OCI-LY1 (cell line): Measurements from ENCODE around the gene FILIP1L.

Source experiments
- H2AFZ ChIP-seq: fragments of 200-600 bp; sonication (generic), shearing (Covaris generic); 2 replicates; pipeline ENCODE4 v1.6.0; 2014; ENCODE audit warnings: antibody characterized with exemption, mild to moderate bottlenecking, low read length
- H3F3A ChIP-seq: fragments of 200-600 bp; sonication (generic), shearing (Covaris generic); 2 replicates; pipeline ENCODE4 v1.6.0; 2014; ENCODE audit warnings: mild to moderate bottlenecking, antibody characterized with exemption, low read length, moderate library complexity; ENCODE audit not compliant: insufficient read depth
- H3K27ac ChIP-seq: fragments of 200-600 bp; sonication (generic); 2 replicates; pipeline ENCODE4 v1.5.1; 2014; ENCODE audit warnings: low read length, mixed run types, mild to moderate bottlenecking, low read depth; ENCODE audit not compliant: poor library complexity, severe bottlenecking
- H3K27me3 ChIP-seq: fragments of 200-600 bp; sonication (generic); 2 replicates; pipeline ENCODE4 v1.6.0; 2014; ENCODE audit warnings: antibody characterized with exemption, mild to moderate bottlenecking, low read length, moderate library complexity; ENCODE audit not compliant: insufficient read depth
- H3K36me3 ChIP-seq: fragments of 200-600 bp; sonication (generic); 2 replicates; pipeline ENCODE4 v1.6.1; 2014; ENCODE audit warnings: mild to moderate bottlenecking, antibody characterized with exemption, low read length, moderate library complexity, mixed read lengths; ENCODE audit not compliant: insufficient read depth
- H3K4me1 ChIP-seq: fragments of 200-600 bp; sonication (generic); 2 replicates; pipeline ENCODE4 v1.5.1; 2014; ENCODE audit warnings: mild to moderate bottlenecking, low read length, moderate library complexity; ENCODE audit not compliant: insufficient read depth, severe bottlenecking
- H3K4me2 ChIP-seq: fragments of 200-600 bp; sonication (generic), shearing (Covaris generic); 2 replicates; pipeline ENCODE4 v1.6.1; 2014; ENCODE audit warnings: low read length
- H3K4me3 ChIP-seq: fragments of 200-600 bp; sonication (generic); 2 replicates; pipeline ENCODE4 v1.5.1; 2014; ENCODE audit warnings: low read length, low read depth, mild to moderate bottlenecking, mixed read lengths; ENCODE audit not compliant: poor library complexity, severe bottlenecking
- H3K79me2 ChIP-seq: fragments of 200-600 bp; shearing (Covaris generic); 2 replicates; pipeline ENCODE4 v1.6.1; 2016; ENCODE audit warnings: mixed run types, low read length, mixed read lengths; ENCODE audit not compliant: insufficient read depth
- H3K9ac ChIP-seq: fragments of 200-600 bp; sonication (generic), shearing (Covaris generic); 2 replicates; pipeline ENCODE4 v1.6.1; 2014; ENCODE audit warnings: mild to moderate bottlenecking, low read length, mixed read lengths
- H3K9me2 ChIP-seq: fragments of 200-600 bp; sonication (generic), shearing (Covaris generic); 2 replicates; pipeline ENCODE4 v1.6.1; 2014; ENCODE audit warnings: low read depth, mild to moderate bottlenecking, low read length, mixed read lengths
- H3K9me3 ChIP-seq: fragments of 200-600 bp; shearing (Covaris generic); 2 replicates; pipeline ENCODE4 v1.6.1; 2014; ENCODE audit warnings: low read length, mixed read lengths
- H4K20me1 ChIP-seq: fragments of 200-600 bp; sonication (generic), shearing (Covaris generic); 2 replicates; pipeline ENCODE4 v1.6.0; 2016; ENCODE audit warnings: mild to moderate bottlenecking, low read length; ENCODE audit not compliant: insufficient read depth
- EZH2 ChIP-seq: fragments of 200-600 bp; sonication (generic), shearing (Covaris generic); IDR thresholded peaks from 2 replicates; pipeline ENCODE4 v1.8.0; 2017; ENCODE audit warnings: borderline replicate concordance, mixed run types, mild to moderate bottlenecking, antibody characterized with exemption, low read length, moderate library complexity, mixed read lengths
- TF ChIP-seq, protein P1 (sequence below): fragments of 200-600 bp; sonication (generic), shearing (Covaris generic); IDR thresholded peaks from 2 replicates; pipeline ENCODE4 v1.5.1; 2017; ENCODE audit warnings: mild to moderate bottlenecking, antibody characterized with exemption, low read length, moderate library complexity, mixed read lengths

Gene FILIP1L

GRCh38 chr3:99970198-99970597, 144.1 kb downstream of the FILIP1L start:
- Histone ChIP-seq H3K27me3 (no peaks in the 10 kb centered on the region), H3K27ac (no peak overlapping the region), H3K36me3 (no peaks in the 10 kb centered on the region)

GRCh38 chr3:99969136-99969535, 145.2 kb downstream of the FILIP1L start:
- Histone ChIP-seq H3K36me3 (no peaks in the 10 kb centered on the region), H3K27me3 (no peaks in the 10 kb centered on the region), H3K4me2 (no peak overlapping the region), H3K9ac (no peak overlapping the region), H3F3A (no peaks in the 10 kb centered on the region), H3K4me1 (no peaks in the 10 kb centered on the region), H4K20me1 (no peaks in the 10 kb centered on the region), H3K9me2 (no peaks in the 10 kb centered on the region), H3K4me3 (no peak overlapping the region), H3K9me3 (no peaks in the 10 kb centered on the region), H2AFZ (no peak overlapping the region), H3K79me2 (no peaks in the 10 kb centered on the region), H3K27ac (no peak overlapping the region)
- TF ChIP-seq, protein P1, sequence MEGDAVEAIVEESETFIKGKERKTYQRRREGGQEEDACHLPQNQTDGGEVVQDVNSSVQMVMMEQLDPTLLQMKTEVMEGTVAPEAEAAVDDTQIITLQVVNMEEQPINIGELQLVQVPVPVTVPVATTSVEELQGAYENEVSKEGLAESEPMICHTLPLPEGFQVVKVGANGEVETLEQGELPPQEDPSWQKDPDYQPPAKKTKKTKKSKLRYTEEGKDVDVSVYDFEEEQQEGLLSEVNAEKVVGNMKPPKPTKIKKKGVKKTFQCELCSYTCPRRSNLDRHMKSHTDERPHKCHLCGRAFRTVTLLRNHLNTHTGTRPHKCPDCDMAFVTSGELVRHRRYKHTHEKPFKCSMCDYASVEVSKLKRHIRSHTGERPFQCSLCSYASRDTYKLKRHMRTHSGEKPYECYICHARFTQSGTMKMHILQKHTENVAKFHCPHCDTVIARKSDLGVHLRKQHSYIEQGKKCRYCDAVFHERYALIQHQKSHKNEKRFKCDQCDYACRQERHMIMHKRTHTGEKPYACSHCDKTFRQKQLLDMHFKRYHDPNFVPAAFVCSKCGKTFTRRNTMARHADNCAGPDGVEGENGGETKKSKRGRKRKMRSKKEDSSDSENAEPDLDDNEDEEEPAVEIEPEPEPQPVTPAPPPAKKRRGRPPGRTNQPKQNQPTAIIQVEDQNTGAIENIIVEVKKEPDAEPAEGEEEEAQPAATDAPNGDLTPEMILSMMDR, result no peak
- no peak for TF ChIP-seq EZH2

More at GRCh38 chr3:99970198-99970597, 144.1 kb downstream of the FILIP1L start:
- Histone ChIP-seq H3K9me3 (no peaks in the 10 kb centered on the region), H3K4me3 (no peak overlapping the region), H3K79me2 (no peaks in the 10 kb centered on the region), H3F3A (no peaks in the 10 kb centered on the region), H2AFZ (no peak overlapping the region), H4K20me1 (no peaks in the 10 kb centered on the region), H3K4me2 (no peak overlapping the region), H3K9me2 (no peaks in the 10 kb centered on the region), H3K4me1 (no peaks in the 10 kb centered on the region), H3K9ac (no peak overlapping the region)
- TF ChIP-seq EZH2, result no peak
- TF ChIP-seq, protein P1, result no peak

GRCh38 chr3:99967796-99968195, 146.5 kb downstream of the FILIP1L start:
- no peaks in the 10 kb centered on the region for H4K20me1 ChIP-seq
- H3F3A ChIP-seq, result no peaks in the 10 kb centered on the region
- TF ChIP-seq, protein P1, result no peak
- no peak for TF ChIP-seq EZH2
- no peaks in the 10 kb centered on the region for H3K4me1 ChIP-seq
- H3K9ac ChIP-seq, result no peak overlapping the region
- H3K79me2 ChIP-seq, result no peaks in the 10 kb centered on the region
- H3K4me2 ChIP-seq, result no peak overlapping the region
- H3K9me2 ChIP-seq, result no peaks in the 10 kb centered on the region
- H2AFZ ChIP-seq, result no peak overlapping the region
- H3K27me3 ChIP-seq, result no peaks in the 10 kb centered on the region
- H3K27ac ChIP-seq, result no peak overlapping the region
- H3K36me3 ChIP-seq, result no peaks in the 10 kb centered on the region
- no peaks in the 10 kb centered on the region for H3K9me3 ChIP-seq
- no peak overlapping the region for H3K4me3 ChIP-seq
